Natural killer cell (primary cell): ENCODE measurements around the gene ACR. TPM values are rescaled to one million over a fixed set of nuclear protein-coding genes. Genes with fewer than 3 reads are reported as not detected.

ENCODE experiments used
- ATAC-seq, 3 donors: fragments of 150-1000 bp in 2 of 3; fragments of 200-7000 bp in 1 of 3; cut with Tn5 transposase; 1 replicate in 1 of 3; 2 replicates in 2 of 3; pipeline ENCODE4 v1.10.0; 2021; ENCODE audit warnings: mild to moderate bottlenecking in 2 of 3, moderate library complexity in 2 of 3
- DNase-seq, 2 donors: peaks; one replicate each; pipeline versions ENCODE4 v3.0.0 to v3.0.0-alpha.2; 2013 to 2021; ENCODE audit warnings: mixed read lengths in 1 of 2
- H3K27ac ChIP-seq: one replicate; pipeline ENCODE4 v1.5.1; 2013; ENCODE audit warnings: mild to moderate bottlenecking, low read length
- H3K27me3 ChIP-seq: one replicate; pipeline ENCODE4 v1.6.1; 2013; ENCODE audit warnings: low read length; ENCODE audit not compliant: control insufficient read depth, insufficient read depth
- H3K36me3 ChIP-seq: one replicate; pipeline ENCODE4 v1.6.1; 2013; ENCODE audit warnings: low read length; ENCODE audit not compliant: control insufficient read depth, insufficient read depth
- H3K4me1 ChIP-seq: one replicate; pipeline ENCODE4 v1.6.1; 2013; ENCODE audit warnings: low read length; ENCODE audit not compliant: control insufficient read depth, insufficient read depth
- H3K4me3 ChIP-seq: one replicate; pipeline ENCODE4 v1.5.1; 2013; ENCODE audit warnings: low read length
- H3K9me3 ChIP-seq: one replicate; pipeline ENCODE4 v1.6.1; 2013; ENCODE audit warnings: low read length; ENCODE audit not compliant: control insufficient read depth, insufficient read depth
- H3K27ac Mint-ChIP-seq, 2 donors: one replicate each; pipeline ENCODE4 v1.8.0; 2022; ENCODE audit warnings: mild to moderate bottlenecking in 2 of 2, mixed read lengths in 2 of 2, moderate library complexity in 1 of 2
- H3K27me3 Mint-ChIP-seq, 2 donors: one replicate each; pipeline ENCODE4 v1.8.0; 2022; ENCODE audit warnings: low read depth in 2 of 2, mixed read lengths in 2 of 2
- H3K36me3 Mint-ChIP-seq: one replicate; pipeline ENCODE4 v1.8.0; 2022; ENCODE audit warnings: mixed read lengths
- H3K4me1 Mint-ChIP-seq, 2 donors: one replicate each; pipeline ENCODE4 v1.8.0; 2022; ENCODE audit warnings: mixed read lengths in 2 of 2
- H3K4me3 Mint-ChIP-seq: one replicate; pipeline ENCODE4 v1.8.0; 2022; ENCODE audit warnings: mild to moderate bottlenecking, moderate library complexity, mixed read lengths
- H3K9me3 Mint-ChIP-seq, 2 donors: one replicate each; pipeline ENCODE4 v1.8.0; 2022; ENCODE audit warnings: mixed read lengths in 2 of 2
- WGBS: methylation state at CpG from one replicate; pipeline ENCODE4 v1.1.7; 2013; ENCODE audit warnings: missing lambda C conversion rate; ENCODE audit not compliant: insufficient coverage; 5-methylcytosine and 5-hydroxymethylcytosine counted together
- intact Hi-C: fragments of 100-400 bp; cut with micrococcal nuclease; formaldehyde crosslinking; loops from one replicate; pipeline ENCODE4 v1.14.2; 2022
- total RNA-seq, 4 donors: library from RNA; stranded (reverse); fragments of 120-200 nt in 1 of 4; gene quantifications; one replicate each; pipeline versions ENCODE4 v1.2.3 to v1.2.4, GENCODE V29; 2013 to 2022
- TF ChIP-seq, protein P1 (sequence below): fragments of 200-600 bp; IDR thresholded peaks from one replicate; pipeline ENCODE4 v1.8.0; 2022; ENCODE audit warnings: antibody characterized with exemption

ACR gene
- total RNA-seq, 3 donors from 2014 or later (not counting 1 experiment from before 2014, with no cell fraction given) = not detected

- intact Hi-C loops = no loop called here
- no peaks in the 10 kb centered on the region for H3K27me3 ChIP-seq
- DNase-seq (peak; percentile 10 to 78), ATAC-seq (peak in 2 of 3 donors; percentile 52 to 65)
- H3K36me3 Mint-ChIP-seq = no peaks in the 10 kb centered on the region
- H3K9me3 Mint-ChIP-seq = no peaks in the 10 kb centered on the region
- no peaks in the 10 kb centered on the region for H3K4me1 ChIP-seq
- H3K27ac ChIP-seq = no peak overlapping the region
- TF ChIP-seq, protein P1, sequence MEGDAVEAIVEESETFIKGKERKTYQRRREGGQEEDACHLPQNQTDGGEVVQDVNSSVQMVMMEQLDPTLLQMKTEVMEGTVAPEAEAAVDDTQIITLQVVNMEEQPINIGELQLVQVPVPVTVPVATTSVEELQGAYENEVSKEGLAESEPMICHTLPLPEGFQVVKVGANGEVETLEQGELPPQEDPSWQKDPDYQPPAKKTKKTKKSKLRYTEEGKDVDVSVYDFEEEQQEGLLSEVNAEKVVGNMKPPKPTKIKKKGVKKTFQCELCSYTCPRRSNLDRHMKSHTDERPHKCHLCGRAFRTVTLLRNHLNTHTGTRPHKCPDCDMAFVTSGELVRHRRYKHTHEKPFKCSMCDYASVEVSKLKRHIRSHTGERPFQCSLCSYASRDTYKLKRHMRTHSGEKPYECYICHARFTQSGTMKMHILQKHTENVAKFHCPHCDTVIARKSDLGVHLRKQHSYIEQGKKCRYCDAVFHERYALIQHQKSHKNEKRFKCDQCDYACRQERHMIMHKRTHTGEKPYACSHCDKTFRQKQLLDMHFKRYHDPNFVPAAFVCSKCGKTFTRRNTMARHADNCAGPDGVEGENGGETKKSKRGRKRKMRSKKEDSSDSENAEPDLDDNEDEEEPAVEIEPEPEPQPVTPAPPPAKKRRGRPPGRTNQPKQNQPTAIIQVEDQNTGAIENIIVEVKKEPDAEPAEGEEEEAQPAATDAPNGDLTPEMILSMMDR = no peak
- H3K4me3 Mint-ChIP-seq = no peak overlapping the region
- peaks cover 6 to 9% of the 10 kb centered on the region in 2 donors for H3K27me3 Mint-ChIP-seq
- no peak overlapping the region for H3K4me3 ChIP-seq
- no peaks in the 10 kb centered on the region for H3K36me3 ChIP-seq
- no peak overlapping the region for H3K27ac Mint-ChIP-seq
- WGBS = 81% methylated on average over 32 of the region's 32 CpGs
- no peaks in the 10 kb centered on the region for H3K9me3 ChIP-seq
- peaks cover 5 to 11% of the 10 kb centered on the region in 2 donors for H3K4me1 Mint-ChIP-seq
Observed at GRCh38 chr22:50731811-50732624, 6.0 kb upstream of the ACR start.

DNA sequence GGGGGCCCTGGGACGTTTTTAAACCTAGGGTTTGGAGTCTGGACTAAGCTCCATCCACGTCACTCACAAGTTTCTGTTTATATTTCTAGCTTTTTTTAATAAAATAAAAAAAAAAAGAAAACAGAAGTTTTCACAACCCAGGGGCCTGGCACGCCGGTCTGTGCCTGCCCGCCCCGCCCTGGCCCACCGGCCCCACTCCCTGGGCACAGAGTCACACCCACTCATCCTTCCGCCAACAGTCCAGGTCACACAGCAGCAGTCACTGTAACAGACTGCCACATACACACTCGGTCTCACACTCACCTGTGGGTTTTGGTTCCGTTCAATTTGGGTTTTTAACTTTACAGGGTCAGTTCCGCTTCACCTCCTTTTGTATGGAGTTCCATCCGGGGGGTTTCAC lies 5.3 kb upstream of the ACR start:
- peaks cover 5 to 11% of the 10 kb centered on the region in 2 donors for H3K4me1 Mint-ChIP-seq
- ATAC-seq (no peak), DNase-seq (peak in 1 of 2 donors; percentile 4)
- no peaks in the 10 kb centered on the region for H3K9me3 Mint-ChIP-seq
- Histone ChIP-seq H3K27ac (no peak overlapping the region), H3K9me3 (no peaks in the 10 kb centered on the region), H3K4me1 (no peaks in the 10 kb centered on the region), H3K4me3 (no peak overlapping the region), H3K27me3 (no peaks in the 10 kb centered on the region), H3K36me3 (no peaks in the 10 kb centered on the region)
- intact Hi-C loops = no loop called here
- no peak overlapping the region for H3K27ac Mint-ChIP-seq
- TF ChIP-seq, protein P1 = no peak
- H3K4me3 Mint-ChIP-seq = no peak overlapping the region
- no peaks in the 10 kb centered on the region for H3K36me3 Mint-ChIP-seq
- peaks cover 6 to 9% of the 10 kb centered on the region in 2 donors for H3K27me3 Mint-ChIP-seq
- 86% methylated on average over 10 of the region's 12 CpGs for WGBS

- 85% methylated on average over 22 of the region's 22 CpGs for WGBS
- ATAC-seq = no peak
- TF ChIP-seq, protein P1 = no peak
- H3K36me3 Mint-ChIP-seq = no peaks in the 10 kb centered on the region
- H3K36me3 ChIP-seq = no peaks in the 10 kb centered on the region
- H3K27ac Mint-ChIP-seq = peak overlapping the region in 1 of 2 donors; percentile 55
- H3K4me3 ChIP-seq = no peak overlapping the region
- no peaks in the 10 kb centered on the region for H3K27me3 ChIP-seq
- H3K4me3 Mint-ChIP-seq = no peak overlapping the region
- no peaks in the 10 kb centered on the region for H3K9me3 ChIP-seq
- peaks cover 5 to 11% of the 10 kb centered on the region in 2 donors for H3K4me1 Mint-ChIP-seq
- no peak overlapping the region for H3K27ac ChIP-seq
- no peaks in the 10 kb centered on the region for H3K4me1 ChIP-seq
- peak in 1 of 2 donors; percentile 10 for DNase-seq
- peaks cover 9% of the 10 kb centered on the region in 2 donors for H3K27me3 Mint-ChIP-seq
- intact Hi-C loops = no loop called here
- H3K9me3 Mint-ChIP-seq = no peaks in the 10 kb centered on the region
Observed at GRCh38 chr22:50733521-50734342, 4.3 kb upstream of the ACR start.
